Transverse colon (tissue), 3 donors: ENCODE data around the gene PRM2.

Source experiments
- EP300 ChIP-seq: sonication (generic); formaldehyde crosslinking; IDR thresholded peaks from one replicate; pipeline ENCODE4 v1.6.1; 2017; ENCODE audit warnings: antibody characterized with exemption, low read depth
- TF ChIP-seq, protein P1 (sequence below), 5 experiments: fragments of 200-600 bp in 3 of 5; fragments of 450-650 bp in 2 of 5; sonication (generic) in 3 of 5; IDR thresholded peaks; 1 replicate in 2 of 5; 2 replicates in 3 of 5; pipeline ENCODE4 v1.5.1; 2016 to 2017; ENCODE audit warnings: antibody characterized with exemption in 5 of 5, inconsistent platforms in 3 of 5, mild to moderate bottlenecking in 2 of 5, moderate library complexity in 1 of 5

- TF ChIP-seq, protein P1, sequence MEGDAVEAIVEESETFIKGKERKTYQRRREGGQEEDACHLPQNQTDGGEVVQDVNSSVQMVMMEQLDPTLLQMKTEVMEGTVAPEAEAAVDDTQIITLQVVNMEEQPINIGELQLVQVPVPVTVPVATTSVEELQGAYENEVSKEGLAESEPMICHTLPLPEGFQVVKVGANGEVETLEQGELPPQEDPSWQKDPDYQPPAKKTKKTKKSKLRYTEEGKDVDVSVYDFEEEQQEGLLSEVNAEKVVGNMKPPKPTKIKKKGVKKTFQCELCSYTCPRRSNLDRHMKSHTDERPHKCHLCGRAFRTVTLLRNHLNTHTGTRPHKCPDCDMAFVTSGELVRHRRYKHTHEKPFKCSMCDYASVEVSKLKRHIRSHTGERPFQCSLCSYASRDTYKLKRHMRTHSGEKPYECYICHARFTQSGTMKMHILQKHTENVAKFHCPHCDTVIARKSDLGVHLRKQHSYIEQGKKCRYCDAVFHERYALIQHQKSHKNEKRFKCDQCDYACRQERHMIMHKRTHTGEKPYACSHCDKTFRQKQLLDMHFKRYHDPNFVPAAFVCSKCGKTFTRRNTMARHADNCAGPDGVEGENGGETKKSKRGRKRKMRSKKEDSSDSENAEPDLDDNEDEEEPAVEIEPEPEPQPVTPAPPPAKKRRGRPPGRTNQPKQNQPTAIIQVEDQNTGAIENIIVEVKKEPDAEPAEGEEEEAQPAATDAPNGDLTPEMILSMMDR (IDR thresholded peaks at IDR 0.05), result no peak
- TF ChIP-seq EP300, result no peak
Observed at GRCh38 chr16:11298143-11298900, 22.0 kb upstream of the PRM2 start.
